HG02973 (cell line): Measurements from ENCODE around the gene RET.

Source experiments
- ATAC-seq: cut with Tn5 transposase; IDR thresholded peaks from one replicate; pipeline ENCODE4 v1.9.1; 2021; ENCODE audit warnings: moderate library complexity; ENCODE audit not compliant: unreplicated experiment

The RET gene

GRCh38 chr10:43118631-43119415, 42.0 kb downstream of the RET start:
- no peak for ATAC-seq

GRCh38 chr10:43119416-43120115, 42.7 kb downstream of the RET start:
- ATAC-seq: no peak

DNA sequence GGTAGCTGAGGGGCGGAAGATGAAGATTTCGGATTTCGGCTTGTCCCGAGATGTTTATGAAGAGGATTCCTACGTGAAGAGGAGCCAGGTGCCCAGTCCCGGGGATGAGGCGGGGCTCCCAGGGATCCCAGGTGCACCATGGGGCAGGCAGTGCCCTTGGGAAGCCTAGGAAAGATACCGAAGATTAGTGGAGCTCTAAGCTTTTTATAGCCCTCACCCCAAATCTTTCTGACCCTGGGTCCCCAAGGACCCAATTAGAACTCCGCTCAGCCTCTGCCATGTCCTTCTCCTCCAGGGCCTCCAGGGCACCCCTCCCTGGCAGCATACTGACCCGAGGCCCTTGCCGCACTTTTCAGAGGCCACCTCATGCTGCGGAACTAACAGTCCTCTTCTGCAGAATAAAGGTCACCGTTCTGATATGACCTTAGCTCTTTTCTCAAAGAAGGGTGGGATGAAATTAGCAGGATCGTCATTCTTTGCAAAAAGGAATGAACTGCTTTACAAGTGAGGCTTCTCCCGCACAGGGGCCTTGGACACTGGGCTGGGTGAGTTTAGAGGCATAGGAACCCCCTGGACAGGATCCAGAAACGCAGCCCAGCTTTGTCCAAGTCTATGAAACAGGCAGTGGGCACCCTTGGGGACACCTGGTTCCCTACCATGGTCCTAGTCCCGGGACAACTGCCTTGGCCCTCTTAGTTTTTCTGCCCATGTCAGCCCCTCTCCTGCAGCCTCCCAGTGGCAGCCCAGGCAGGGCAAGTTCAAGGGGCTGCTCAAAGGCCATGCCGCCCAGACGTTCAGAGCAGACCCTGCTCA, 43.5 kb downstream of the RET start:
- no peak for ATAC-seq

DNA sequence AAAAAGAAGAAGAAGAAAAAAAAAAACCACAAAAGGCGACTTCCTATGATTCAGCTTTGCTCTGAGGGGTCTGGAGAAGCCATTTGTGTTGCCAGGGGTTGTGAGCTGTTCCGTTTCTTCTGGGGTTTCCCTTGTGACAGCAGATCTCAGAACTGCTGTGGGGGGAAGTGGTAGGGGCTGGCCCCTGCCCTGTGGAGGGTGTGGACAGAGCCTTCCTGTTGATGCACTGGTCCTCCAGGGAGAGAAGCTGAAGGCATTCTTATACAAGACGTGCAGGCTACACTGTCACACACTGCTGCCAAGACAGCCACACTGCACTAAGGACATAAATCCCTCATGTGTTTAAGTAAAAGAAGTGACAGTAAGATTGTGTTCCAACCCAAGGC, 44.1 kb downstream of the RET start:
- peak; percentile 92 for ATAC-seq

GRCh38 chr10:43121444-43121843, 44.6 kb downstream of the RET start:
- no peak for ATAC-seq

DNA sequence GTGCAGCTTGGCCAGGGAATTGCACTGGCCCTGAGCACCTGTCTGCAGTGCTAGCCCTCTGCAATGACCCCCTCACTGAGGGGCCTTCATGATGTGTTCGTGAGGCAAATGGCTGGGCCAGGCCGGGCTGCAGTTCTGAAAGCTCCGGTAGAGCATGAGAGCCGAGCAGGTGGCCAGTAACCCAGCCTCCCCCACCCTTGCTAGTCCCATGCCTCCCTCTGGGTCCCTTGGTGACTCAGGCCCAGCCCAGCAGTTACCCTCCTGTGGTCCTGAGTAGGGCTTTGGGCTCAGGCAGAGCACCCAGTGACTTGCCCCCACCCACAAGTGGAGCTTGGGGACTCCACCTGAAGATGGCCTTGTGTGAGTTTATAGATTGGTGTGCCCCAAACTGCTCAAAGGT, 45.2 kb downstream of the RET start:
- no peak for ATAC-seq

GRCh38 chr10:43122826-43123225, 46.0 kb downstream of the RET start:
- no peak for ATAC-seq

GRCh38 chr10:43123361-43124093, 46.7 kb downstream of the RET start:
- ATAC-seq: no peak

DNA sequence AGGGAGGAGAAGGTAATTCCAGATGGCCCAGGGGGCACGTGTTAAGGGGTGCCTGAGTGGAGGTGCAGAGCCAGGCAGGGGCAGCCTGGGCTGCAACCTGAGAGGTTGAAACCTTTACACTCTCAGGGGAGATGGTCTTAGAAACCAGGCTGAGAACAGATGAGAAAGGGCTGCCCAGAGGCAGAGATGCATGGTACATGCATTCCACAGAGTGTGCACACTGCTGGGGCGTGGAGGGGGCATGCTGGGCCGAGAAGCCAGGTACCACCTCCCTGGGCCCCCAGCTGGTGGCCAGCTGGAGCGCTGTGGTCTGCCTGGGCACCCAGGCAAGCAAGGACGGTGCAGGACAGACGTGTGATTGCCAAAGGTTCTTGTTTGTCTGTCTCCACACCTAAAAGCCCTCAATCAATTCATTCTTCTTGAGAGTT, 47.2 kb downstream of the RET start:
- no peak for ATAC-seq

DNA sequence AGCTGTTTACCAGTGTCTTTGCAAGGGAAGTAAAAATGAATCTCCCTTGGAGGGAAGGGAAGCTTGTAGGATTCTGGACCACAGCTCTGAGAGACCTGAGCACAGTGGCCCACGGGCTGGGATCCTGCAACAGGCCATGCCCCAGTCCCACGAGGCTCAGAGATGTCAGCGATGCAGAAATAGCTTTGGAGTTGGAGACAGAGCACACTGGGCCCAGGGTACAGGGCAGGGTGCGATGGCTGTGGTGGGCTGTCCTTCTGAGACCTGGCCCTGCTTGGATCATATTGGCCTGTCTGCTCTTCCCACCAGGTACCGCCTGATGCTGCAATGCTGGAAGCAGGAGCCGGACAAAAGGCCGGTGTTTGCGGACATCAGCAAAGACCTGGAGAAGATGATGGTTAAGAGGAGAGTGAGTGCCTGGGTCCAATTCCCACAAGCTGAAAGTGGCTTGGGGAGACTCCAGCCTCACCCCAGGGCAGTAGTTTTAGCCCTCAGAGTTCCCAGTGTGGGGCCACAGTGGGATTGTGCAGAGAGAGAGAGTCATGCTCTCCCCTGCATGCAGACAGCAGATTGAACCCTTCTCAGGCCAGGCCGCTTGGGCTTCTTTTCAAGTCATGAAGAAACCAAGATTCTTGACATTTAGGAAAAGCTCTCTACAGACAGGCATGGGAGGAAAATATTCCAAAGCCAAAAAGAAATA, 47.9 kb downstream of the RET start:
- no peak for ATAC-seq

DNA sequence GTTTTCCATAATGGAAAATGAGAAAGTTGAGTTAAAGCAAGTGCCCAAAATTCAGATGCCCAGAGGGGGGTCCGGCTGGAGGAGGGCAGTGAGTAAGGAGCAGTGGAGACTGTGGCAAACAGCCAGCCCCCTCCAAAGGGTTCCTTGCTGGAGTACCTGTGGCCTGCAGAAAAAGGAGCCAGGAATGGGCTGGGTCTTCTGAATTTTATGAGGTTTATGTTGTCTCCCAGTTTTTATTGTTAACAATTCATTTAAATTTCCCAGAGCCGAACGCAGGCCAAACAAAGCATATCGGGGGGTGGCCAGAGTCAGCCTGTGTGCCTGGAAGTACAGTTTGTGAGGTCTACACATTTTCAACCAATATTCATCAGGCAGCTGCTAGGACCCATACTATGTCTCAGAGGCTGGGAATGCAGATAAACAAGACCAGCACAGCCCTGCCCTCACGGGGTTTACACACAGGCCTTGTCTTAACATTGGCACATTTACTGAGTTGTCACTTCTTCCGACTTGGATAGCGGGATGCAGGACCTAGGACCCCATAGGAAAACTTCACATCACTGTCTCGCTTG, 48.5 kb downstream of the RET start:
- ATAC-seq: no peak

DNA sequence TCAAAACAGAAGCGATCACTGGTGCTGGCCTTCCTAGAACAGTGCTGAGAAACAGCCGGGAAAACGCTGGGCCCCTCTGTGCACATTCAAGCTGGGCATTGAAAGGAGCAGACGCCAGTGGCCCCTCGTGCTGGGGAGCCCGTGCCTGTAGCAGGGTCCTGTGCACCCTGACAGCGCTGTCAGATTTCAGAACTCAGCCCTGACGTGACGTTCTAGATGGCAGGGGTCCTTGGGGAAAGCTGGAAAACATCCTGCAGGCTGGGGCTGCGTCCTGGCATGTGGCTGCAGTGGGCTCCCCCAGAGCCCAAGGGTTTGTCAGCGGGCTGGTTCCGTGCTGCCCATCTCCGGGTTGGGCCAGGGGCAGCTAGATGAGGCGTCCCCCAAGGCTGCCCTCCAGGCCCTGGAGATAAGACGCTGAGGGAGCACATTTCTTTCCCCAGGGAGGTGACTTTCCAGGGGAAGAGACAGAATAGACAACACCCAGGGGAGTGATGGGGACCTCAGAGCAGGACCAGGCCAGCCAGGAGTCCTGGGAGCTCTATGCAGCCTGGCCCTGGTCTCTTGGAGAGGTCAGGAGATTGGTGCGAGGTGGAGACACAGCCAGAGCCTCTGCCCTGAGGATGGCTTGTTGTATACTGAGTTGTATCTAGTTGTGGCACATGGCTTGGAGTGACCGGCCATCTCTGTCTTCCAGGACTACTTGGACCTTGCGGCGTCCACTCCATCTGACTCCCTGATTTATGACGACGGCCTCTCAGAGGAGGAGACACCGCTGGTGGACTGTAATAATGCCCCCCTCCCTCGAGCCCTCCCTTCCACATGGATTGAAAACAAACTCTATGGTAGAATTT, 49.2 kb downstream of the RET start:
- no peak for ATAC-seq

DNA sequence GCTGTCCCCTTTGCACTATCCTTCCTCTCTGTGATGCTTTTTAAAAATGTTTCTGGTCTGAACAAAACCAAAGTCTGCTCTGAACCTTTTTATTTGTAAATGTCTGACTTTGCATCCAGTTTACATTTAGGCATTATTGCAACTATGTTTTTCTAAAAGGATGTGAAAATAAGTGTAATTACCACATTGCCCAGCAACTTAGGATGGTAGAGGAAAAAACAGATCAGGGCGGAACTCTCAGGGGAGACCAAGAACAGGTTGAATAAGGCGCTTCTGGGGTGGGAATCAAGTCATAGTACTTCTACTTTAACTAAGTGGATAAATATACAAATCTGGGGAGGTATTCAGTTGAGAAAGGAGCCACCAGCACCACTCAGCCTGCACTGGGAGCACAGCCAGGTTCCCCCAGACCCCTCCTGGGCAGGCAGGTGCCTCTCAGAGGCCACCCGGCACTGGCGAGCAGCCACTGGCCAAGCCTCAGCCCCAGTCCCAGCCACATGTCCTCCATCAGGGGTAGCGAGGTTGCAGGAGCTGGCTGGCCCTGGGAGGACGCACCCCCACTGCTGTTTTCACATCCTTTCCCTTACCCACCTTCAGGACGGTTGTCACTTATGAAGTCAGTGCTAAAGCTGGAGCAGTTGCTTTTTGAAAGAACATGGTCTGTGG, 50.0 kb downstream of the RET start:
- ATAC-seq: no peak

GRCh38 chr10:43127442-43127841, 50.6 kb downstream of the RET start:
- ATAC-seq: no peak

DNA sequence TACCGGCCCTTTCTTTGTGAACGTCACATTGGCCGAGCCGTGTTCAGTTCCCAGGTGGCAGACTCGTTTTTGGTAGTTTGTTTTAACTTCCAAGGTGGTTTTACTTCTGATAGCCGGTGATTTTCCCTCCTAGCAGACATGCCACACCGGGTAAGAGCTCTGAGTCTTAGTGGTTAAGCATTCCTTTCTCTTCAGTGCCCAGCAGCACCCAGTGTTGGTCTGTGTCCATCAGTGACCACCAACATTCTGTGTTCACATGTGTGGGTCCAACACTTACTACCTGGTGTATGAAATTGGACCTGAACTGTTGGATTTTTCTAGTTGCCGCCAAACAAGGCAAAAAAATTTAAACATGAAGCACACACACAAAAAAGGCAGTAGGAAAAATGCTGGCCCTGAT, 51.5 kb downstream of the RET start:
- no peak for ATAC-seq

DNA sequence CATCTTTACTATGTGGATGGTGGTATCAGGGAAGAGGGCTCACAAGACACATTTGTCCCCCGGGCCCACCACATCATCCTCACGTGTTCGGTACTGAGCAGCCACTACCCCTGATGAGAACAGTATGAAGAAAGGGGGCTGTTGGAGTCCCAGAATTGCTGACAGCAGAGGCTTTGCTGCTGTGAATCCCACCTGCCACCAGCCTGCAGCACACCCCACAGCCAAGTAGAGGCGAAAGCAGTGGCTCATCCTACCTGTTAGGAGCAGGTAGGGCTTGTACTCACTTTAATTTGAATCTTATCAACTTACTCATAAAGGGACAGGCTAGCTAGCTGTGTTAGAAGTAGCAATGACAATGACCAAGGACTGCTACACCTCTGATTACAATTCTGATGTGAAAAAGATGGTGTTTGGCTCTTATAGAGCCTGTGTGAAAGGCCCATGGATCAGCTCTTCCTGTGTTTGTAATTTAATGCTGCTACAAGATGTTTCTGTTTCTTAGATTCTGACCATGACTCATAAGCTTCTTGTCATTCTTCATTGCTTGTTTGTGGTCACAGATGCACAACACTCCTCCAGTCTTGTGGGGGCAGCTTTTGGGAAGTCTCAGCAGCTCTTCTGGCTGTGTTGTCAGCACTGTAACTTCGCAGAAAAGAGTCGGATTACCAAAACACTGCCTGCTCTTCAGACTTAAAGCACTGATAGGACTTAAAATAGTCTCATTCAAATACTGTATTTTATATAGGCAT, 52.3 kb downstream of the RET start:
- peak; percentile 77 for ATAC-seq

DNA sequence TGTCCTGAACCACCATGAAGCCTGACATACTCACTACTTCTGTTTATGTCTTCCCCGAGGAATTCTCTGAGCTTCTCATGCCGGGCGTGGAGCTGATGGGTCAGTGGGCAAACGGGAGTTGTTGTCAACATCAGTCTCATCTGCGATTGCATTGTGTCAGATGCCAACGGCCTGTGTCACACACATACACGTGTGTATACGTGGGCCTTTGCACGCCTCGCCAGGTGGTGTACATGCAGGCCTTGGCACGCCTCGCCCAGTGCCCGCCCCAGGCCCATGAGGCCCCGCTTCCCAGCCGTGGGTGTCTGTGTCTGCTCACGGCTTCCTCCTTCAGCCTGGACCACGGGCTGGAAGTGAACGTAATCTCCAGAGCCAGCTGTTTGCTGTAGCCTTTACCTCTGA, 53.9 kb downstream of the RET start:
- no peak for ATAC-seq

- no peak for ATAC-seq
These were observed 54.4 kb downstream of the RET start for GRCh38 chr10:43131256-43131655.
